Brain microvascular endothelial cell (primary cell): ENCODE data around the gene KIRREL3.

ENCODE experiments used
- DNase-seq: peaks from one replicate; pipeline ENCODE4 v3.0.0-alpha.2; 2020
- H3K27ac ChIP-seq: fragments of 250-450 bp; sonication (Bioruptor Pico); 2 replicates; pipeline ENCODE4 v1.5.1; 2020; ENCODE audit warnings: mild to moderate bottlenecking, moderate library complexity
- H3K27me3 ChIP-seq: fragments of 250-450 bp; sonication (Bioruptor Pico); replicated peaks from 2 replicates; pipeline ENCODE4 v1.5.1; 2020; ENCODE audit warnings: mild to moderate bottlenecking
- H3K36me3 ChIP-seq: fragments of 250-450 bp; sonication (Bioruptor Pico); replicated peaks from 2 replicates; pipeline ENCODE4 v1.5.1; 2020; ENCODE audit warnings: mild to moderate bottlenecking
- H3K4me3 ChIP-seq: 2 replicates; pipeline ENCODE4 v1.5.1; 2011; ENCODE audit warnings: low read depth, mild to moderate bottlenecking, control low read depth, low read length, moderate library complexity
- in situ Hi-C: cut with HindIII; loops from 2 replicates; pipeline ENCODE4 v1.10.0; 2017; ENCODE audit warnings: low sequenced_read_pairs, low pct_ligation_motif_present
- TF ChIP-seq, protein P1 (sequence below): IDR thresholded peaks from 2 replicates; pipeline ENCODE4 v1.5.1; 2011; ENCODE audit warnings: low read depth, mild to moderate bottlenecking, moderate library complexity, low read length, control low read depth, inconsistent platforms; ENCODE audit errors: missing control alignments

KIRREL3 gene

DNA sequence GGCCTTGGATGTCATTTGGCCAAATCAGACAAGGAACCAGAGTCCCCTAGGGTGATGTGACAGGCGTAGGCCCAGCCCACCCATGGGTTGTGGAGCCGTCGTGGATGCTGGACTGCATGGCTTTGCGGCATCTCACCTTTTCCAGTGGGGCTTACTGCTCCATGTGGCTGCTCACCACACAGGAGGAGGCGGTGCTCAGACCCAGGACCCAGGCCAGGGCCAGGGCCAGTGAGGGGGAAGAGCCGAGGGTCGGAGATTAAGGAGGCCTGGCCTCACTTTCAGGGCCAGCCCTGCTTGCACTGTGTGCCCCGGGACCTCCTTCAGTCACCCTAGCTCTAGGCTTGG lies 539.5 kb downstream of the KIRREL3 start:
- in situ Hi-C loops = no loop called here
- H3K4me3 ChIP-seq = no peak overlapping the region
- TF ChIP-seq, protein P1, sequence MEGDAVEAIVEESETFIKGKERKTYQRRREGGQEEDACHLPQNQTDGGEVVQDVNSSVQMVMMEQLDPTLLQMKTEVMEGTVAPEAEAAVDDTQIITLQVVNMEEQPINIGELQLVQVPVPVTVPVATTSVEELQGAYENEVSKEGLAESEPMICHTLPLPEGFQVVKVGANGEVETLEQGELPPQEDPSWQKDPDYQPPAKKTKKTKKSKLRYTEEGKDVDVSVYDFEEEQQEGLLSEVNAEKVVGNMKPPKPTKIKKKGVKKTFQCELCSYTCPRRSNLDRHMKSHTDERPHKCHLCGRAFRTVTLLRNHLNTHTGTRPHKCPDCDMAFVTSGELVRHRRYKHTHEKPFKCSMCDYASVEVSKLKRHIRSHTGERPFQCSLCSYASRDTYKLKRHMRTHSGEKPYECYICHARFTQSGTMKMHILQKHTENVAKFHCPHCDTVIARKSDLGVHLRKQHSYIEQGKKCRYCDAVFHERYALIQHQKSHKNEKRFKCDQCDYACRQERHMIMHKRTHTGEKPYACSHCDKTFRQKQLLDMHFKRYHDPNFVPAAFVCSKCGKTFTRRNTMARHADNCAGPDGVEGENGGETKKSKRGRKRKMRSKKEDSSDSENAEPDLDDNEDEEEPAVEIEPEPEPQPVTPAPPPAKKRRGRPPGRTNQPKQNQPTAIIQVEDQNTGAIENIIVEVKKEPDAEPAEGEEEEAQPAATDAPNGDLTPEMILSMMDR = no peak
- no peak overlapping the region for H3K27ac ChIP-seq
- H3K36me3 ChIP-seq = no peaks in the 10 kb centered on the region
- DNase-seq = no peak
- H3K27me3 ChIP-seq = no peaks in the 10 kb centered on the region

- Histone ChIP-seq H3K27ac (no peak overlapping the region), H3K4me3 (no peak overlapping the region), H3K36me3 (no peaks in the 10 kb centered on the region), H3K27me3 (no peaks in the 10 kb centered on the region)
- TF ChIP-seq, protein P1 = no peak
- in situ Hi-C loops = no loop called here
- DNase-seq = no peak
These were observed 540.0 kb downstream of the KIRREL3 start for GRCh38 chr11:126460417-126461095.

DNA sequence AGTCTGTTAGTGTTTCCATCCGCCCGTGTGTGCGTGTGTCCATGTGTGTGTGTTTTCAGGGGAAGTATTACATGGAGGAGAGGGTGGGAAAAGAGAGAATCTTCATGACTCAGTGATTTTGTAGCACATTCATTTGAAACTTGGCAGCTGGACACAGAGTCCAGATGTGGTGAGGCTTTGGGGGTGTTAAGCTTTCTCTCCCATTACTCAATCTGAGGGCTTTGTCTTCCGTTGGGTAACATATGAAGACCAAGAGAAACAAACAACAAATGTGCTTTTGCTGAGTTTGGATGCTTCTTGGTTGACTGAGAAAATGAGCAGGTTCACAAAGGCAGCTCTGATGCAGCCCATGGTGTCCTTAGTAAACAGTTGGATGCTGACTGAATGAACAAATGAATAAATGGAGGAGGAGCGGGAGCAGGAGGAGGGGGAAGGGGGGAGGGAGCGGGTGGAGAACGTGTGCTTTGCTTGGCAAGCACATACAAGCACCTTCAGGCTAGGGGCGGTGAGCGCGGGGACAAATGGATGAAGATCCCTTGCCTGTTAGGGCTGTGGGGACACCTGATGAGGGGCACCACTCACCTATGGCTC lies 540.8 kb downstream of the KIRREL3 start:
- in situ Hi-C loops = no loop called here
- Histone ChIP-seq H3K4me3 (no peak overlapping the region), H3K36me3 (no peaks in the 10 kb centered on the region), H3K27me3 (no peaks in the 10 kb centered on the region), H3K27ac (no peak overlapping the region)
- DNase-seq = no peak
- TF ChIP-seq, protein P1 = no peak

DNA sequence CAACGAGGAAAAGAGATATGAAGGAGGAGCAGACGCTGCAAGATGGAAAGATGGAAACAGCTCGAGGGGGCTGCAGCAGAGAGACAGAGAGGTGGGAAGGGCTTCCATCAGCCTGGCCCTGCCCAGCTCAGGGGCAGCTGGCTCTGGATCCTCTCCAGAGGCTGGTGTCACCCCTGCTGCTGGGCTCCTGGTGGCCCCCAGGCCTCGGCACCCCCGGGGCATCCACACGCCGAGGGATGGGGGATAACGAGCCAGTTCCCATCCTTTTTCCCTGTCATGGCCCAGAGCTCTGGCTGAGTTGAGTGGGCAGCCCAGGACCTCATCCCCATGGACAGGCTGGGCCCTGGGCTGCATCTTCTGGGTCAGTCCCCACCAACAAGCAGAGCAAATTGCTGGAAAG lies 542.8 kb downstream of the KIRREL3 start:
- DNase-seq = no peak
- Histone ChIP-seq H3K4me3 (no peak overlapping the region), H3K27me3 (peaks cover 2% of the 10 kb centered on the region), H3K36me3 (no peaks in the 10 kb centered on the region), H3K27ac (no peak overlapping the region)
- in situ Hi-C loops = no loop called here
- TF ChIP-seq, protein P1 = no peak

- no peak for DNase-seq
- no peaks in the 10 kb centered on the region for H3K36me3 ChIP-seq
- TF ChIP-seq, protein P1 = no peak
- H3K4me3 ChIP-seq = no peak overlapping the region
- H3K27me3 ChIP-seq = peaks cover 4% of the 10 kb centered on the region
- in situ Hi-C loops = no loop called here
- H3K27ac ChIP-seq = no peak overlapping the region
These were observed 543.6 kb downstream of the KIRREL3 start for GRCh38 chr11:126456783-126457542.
